ENCODE results near the gene PHLDA2. TPM values are rescaled to one million over a fixed set of nuclear protein-coding genes. Genes with fewer than 3 reads are reported as not detected.
A peak's percentile ranks its signal among the peaks of the same experiment; 100 is the strongest.
"Not testable (repeated sequence)": the region's sequence is repeated elsewhere in the genome, so short reads cannot be mapped to it uniquely, and the experiment has no call there.

Gene PHLDA2
- total RNA-seq, 1 experiment from 2014 or later = 13.1 TPM

GRCh38 chr11:2916114-2916891, 12.9 kb downstream of the PHLDA2 start:
- H3K4me3 ChIP-seq (ENCODE audit: insufficient read depth, low read depth, low read length) = no peak overlapping the region

GRCh38 chr11:2915473-2915872, 13.7 kb downstream of the PHLDA2 start:
- no peaks in the 10 kb centered on the region for H3K27me3 ChIP-seq (ENCODE audit: control insufficient read depth, insufficient read depth, low read length)
- H3K4me3 ChIP-seq (ENCODE audit: insufficient read depth, low read depth, low read length) = no peak overlapping the region
- DNase-seq = no peak
- no peaks in the 10 kb centered on the region for H3K36me3 ChIP-seq (replicated peaks; ENCODE audit: control insufficient read depth, insufficient read depth, low read length)

More at GRCh38 chr11:2916114-2916891, 12.9 kb downstream of the PHLDA2 start:
- Histone ChIP-seq H3K27me3 (ENCODE audit: control insufficient read depth, insufficient read depth, low read length) (no peaks in the 10 kb centered on the region), H3K36me3 (replicated peaks; ENCODE audit: control insufficient read depth, insufficient read depth, low read length) (no peaks in the 10 kb centered on the region)
- peak; percentile 70 for DNase-seq

- DNase-seq = peak; percentile 71
- H3K27me3 ChIP-seq (ENCODE audit: control insufficient read depth, insufficient read depth, low read length) = no peaks in the 10 kb centered on the region
- H3K36me3 ChIP-seq (replicated peaks; ENCODE audit: control insufficient read depth, insufficient read depth, low read length) = no peaks in the 10 kb centered on the region
- H3K4me3 ChIP-seq (ENCODE audit: insufficient read depth, low read depth, low read length) = no peak overlapping the region
Observed at GRCh38 chr11:2914455-2915195, 14.6 kb downstream of the PHLDA2 start.

GRCh38 chr11:2913776-2914175, 15.4 kb downstream of the PHLDA2 start:
- no peak for DNase-seq
- no peaks in the 10 kb centered on the region for H3K27me3 ChIP-seq (ENCODE audit: control insufficient read depth, insufficient read depth, low read length)
- no peaks in the 10 kb centered on the region for H3K36me3 ChIP-seq (replicated peaks; ENCODE audit: control insufficient read depth, insufficient read depth, low read length)
- no peak overlapping the region for H3K4me3 ChIP-seq (ENCODE audit: insufficient read depth, low read depth, low read length)

- peak; percentile 82 for DNase-seq
- H3K27me3 ChIP-seq (ENCODE audit: control insufficient read depth, insufficient read depth, low read length) = no peaks in the 10 kb centered on the region
- no peak overlapping the region for H3K4me3 ChIP-seq (ENCODE audit: insufficient read depth, low read depth, low read length)
- H3K36me3 ChIP-seq (replicated peaks; ENCODE audit: control insufficient read depth, insufficient read depth, low read length) = no peaks in the 10 kb centered on the region
Observed at GRCh38 chr11:2913019-2913431, 16.2 kb downstream of the PHLDA2 start.

GRCh38 chr11:2912498-2912897, 16.7 kb downstream of the PHLDA2 start:
- DNase-seq = peak; percentile 92
- Histone ChIP-seq H3K4me3 (ENCODE audit: insufficient read depth, low read depth, low read length) (no peak overlapping the region), H3K27me3 (ENCODE audit: control insufficient read depth, insufficient read depth, low read length) (no peaks in the 10 kb centered on the region), H3K36me3 (replicated peaks; ENCODE audit: control insufficient read depth, insufficient read depth, low read length) (no peaks in the 10 kb centered on the region)

- no peak overlapping the region for H3K4me3 ChIP-seq (ENCODE audit: insufficient read depth, low read depth, low read length)
- no peak for DNase-seq
- H3K27me3 ChIP-seq (ENCODE audit: control insufficient read depth, insufficient read depth, low read length) = no peaks in the 10 kb centered on the region
- H3K36me3 ChIP-seq (replicated peaks; ENCODE audit: control insufficient read depth, insufficient read depth, low read length) = no peaks in the 10 kb centered on the region
Observed at GRCh38 chr11:2911785-2912391, 17.3 kb downstream of the PHLDA2 start.

- Histone ChIP-seq H3K27me3 (ENCODE audit: control insufficient read depth, insufficient read depth, low read length) (no peaks in the 10 kb centered on the region), H3K36me3 (replicated peaks; ENCODE audit: control insufficient read depth, insufficient read depth, low read length) (no peaks in the 10 kb centered on the region), H3K4me3 (ENCODE audit: insufficient read depth, low read depth, low read length) (no peak overlapping the region)
- peak; percentile 70 for DNase-seq
Observed at GRCh38 chr11:2911088-2911784, 18.0 kb downstream of the PHLDA2 start.

GRCh38 chr11:2910401-2910955, 18.7 kb downstream of the PHLDA2 start:
- H3K27me3 ChIP-seq (ENCODE audit: control insufficient read depth, insufficient read depth, low read length) = no peaks in the 10 kb centered on the region
- no peak overlapping the region for H3K4me3 ChIP-seq (ENCODE audit: insufficient read depth, low read depth, low read length)
- no peaks in the 10 kb centered on the region for H3K36me3 ChIP-seq (replicated peaks; ENCODE audit: control insufficient read depth, insufficient read depth, low read length)
- no peak for DNase-seq

- DNase-seq = peak; percentile 78
- no peak overlapping the region for H3K4me3 ChIP-seq (ENCODE audit: insufficient read depth, low read depth, low read length)
- no peaks in the 10 kb centered on the region for H3K27me3 ChIP-seq (ENCODE audit: control insufficient read depth, insufficient read depth, low read length)
- H3K36me3 ChIP-seq (replicated peaks; ENCODE audit: control insufficient read depth, insufficient read depth, low read length) = no peaks in the 10 kb centered on the region
Observed at GRCh38 chr11:2909133-2909902, 19.9 kb downstream of the PHLDA2 start.

- H3K36me3 ChIP-seq (replicated peaks; ENCODE audit: control insufficient read depth, insufficient read depth, low read length) = no peaks in the 10 kb centered on the region
- DNase-seq = peak; percentile 61
- no peak overlapping the region for H3K4me3 ChIP-seq (ENCODE audit: insufficient read depth, low read depth, low read length)
- no peaks in the 10 kb centered on the region for H3K27me3 ChIP-seq (ENCODE audit: control insufficient read depth, insufficient read depth, low read length)
Observed at GRCh38 chr11:2908130-2908529, 21.1 kb downstream of the PHLDA2 start.

GRCh38 chr11:2905299-2905698, 23.9 kb downstream of the PHLDA2 start:
- not testable (repeated sequence) for H3K27me3 ChIP-seq (ENCODE audit: control insufficient read depth, insufficient read depth, low read length); DNase-seq; H3K4me3 ChIP-seq (ENCODE audit: insufficient read depth, low read depth, low read length); H3K36me3 ChIP-seq (replicated peaks; ENCODE audit: control insufficient read depth, insufficient read depth, low read length)

- Histone ChIP-seq H3K4me3 (ENCODE audit: insufficient read depth, low read depth, low read length) (no peak overlapping the region), H3K36me3 (replicated peaks; ENCODE audit: control insufficient read depth, insufficient read depth, low read length) (no peaks in the 10 kb centered on the region), H3K27me3 (ENCODE audit: control insufficient read depth, insufficient read depth, low read length) (peaks cover 2% of the 10 kb centered on the region; the same call in 1 of the 2 replicates)
- DNase-seq = no peak
Observed at GRCh38 chr11:2904153-2905052, 24.8 kb downstream of the PHLDA2 start.

Data from H7 (cell line).